ENCODE results near the gene PIP4K2A.

DNA sequence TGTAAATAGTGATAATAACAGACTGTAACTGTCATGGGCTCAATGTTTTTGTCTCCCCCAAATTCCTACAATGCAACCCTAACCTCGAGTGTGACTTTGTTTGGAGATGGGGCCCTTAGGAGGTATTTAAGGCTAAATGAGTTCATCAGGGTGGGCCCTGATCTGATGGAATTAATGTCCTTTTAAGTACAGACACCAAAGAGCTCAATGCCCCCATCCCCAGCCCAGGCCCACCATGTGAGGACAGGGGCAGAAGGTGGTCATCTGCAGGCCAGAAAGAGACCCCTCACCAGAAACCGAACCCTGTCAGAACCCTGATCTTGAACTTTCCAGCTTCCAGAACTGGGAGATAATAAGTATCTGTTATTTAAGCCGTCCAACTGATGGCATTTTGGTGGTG is 83.2 kb downstream of the PIP4K2A start:
- TF ChIP-seq, protein P1, sequence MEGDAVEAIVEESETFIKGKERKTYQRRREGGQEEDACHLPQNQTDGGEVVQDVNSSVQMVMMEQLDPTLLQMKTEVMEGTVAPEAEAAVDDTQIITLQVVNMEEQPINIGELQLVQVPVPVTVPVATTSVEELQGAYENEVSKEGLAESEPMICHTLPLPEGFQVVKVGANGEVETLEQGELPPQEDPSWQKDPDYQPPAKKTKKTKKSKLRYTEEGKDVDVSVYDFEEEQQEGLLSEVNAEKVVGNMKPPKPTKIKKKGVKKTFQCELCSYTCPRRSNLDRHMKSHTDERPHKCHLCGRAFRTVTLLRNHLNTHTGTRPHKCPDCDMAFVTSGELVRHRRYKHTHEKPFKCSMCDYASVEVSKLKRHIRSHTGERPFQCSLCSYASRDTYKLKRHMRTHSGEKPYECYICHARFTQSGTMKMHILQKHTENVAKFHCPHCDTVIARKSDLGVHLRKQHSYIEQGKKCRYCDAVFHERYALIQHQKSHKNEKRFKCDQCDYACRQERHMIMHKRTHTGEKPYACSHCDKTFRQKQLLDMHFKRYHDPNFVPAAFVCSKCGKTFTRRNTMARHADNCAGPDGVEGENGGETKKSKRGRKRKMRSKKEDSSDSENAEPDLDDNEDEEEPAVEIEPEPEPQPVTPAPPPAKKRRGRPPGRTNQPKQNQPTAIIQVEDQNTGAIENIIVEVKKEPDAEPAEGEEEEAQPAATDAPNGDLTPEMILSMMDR (IDR thresholded peaks at IDR 0.05): no peak
- TF ChIP-seq POLR2A (IDR thresholded peaks at IDR 0.05) (no peak), POLR2AphosphoS5 (IDR thresholded peaks at IDR 0.05) (no peak)

Data from prostate gland (tissue), 2 donors.